Hepatocyte (in vitro differentiated cells): ENCODE results near the gene GPR39.

Source experiments
- CTCF ChIP-seq: fragments of 200-600 bp; sonication (generic); IDR thresholded peaks from 2 replicates; pipeline ENCODE4 v1.5.1; 2016; ENCODE audit warnings: antibody characterized with exemption, mild to moderate bottlenecking; ENCODE audit not compliant: poor library complexity
- EZH2 ChIP-seq: fragments of 200-600 bp; sonication (generic); IDR thresholded peaks from 2 replicates; pipeline ENCODE4 v1.6.1; 2016; ENCODE audit warnings: antibody characterized with exemption, mild to moderate bottlenecking, borderline replicate concordance

DNA sequence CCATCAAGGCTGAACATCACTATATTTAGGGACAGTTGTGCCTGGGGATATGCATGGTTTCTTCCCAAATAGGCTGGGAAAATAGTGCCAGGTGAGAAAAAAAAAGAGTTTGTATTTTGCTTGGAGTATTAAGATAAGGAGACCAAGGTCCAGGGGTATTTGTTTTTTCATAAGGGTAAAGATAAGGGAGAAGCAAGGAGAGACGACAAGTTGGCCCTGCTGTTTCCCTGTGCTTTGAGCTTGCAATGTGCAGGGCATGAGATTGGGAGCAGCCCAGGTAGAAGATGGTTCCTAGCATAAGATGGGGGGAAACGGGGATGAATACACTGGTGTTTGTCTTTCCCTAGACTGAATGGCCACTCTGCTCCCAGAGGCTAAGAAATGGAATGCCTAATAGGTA lies 8.8 kb upstream of the GPR39 start:
- TF ChIP-seq CTCF, result no peak
- TF ChIP-seq EZH2, result no peak
